ENCODE data around the gene C1QTNF4.

DNA sequence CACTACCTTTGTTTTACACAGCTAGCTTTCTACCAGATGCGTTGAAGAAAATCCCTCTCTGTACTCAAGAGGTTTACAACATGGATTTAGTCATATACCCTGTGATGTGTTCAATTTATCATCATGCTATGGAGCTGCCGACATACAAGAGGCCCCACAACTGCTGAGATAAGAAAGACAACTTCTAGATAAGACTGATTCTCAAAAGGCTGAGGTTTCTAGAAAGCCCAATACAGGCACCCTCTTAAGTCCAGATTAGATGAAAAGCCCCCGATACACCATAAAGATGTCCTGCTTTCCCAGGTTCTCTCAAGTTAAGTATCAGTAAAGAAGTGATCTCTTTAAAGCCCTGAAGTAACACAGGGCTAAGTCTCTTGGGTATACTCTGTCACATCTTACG lies 33.8 kb upstream of the C1QTNF4 start:
- no peak for TF ChIP-seq ZSCAN29 (CRISPR knock-in tag; conservative IDR thresholded peaks at IDR 0.05)
- TF ChIP-seq SAFB2 (CRISPR knock-in tag; IDR thresholded peaks at IDR 0.05; ENCODE audit: borderline replicate concordance, low read depth), result no peak
- TF ChIP-seq NR2C2 (CRISPR knock-in tag; IDR thresholded peaks at IDR 0.05; ENCODE audit: borderline replicate concordance), result no peak
- TF ChIP-seq, protein P1, sequence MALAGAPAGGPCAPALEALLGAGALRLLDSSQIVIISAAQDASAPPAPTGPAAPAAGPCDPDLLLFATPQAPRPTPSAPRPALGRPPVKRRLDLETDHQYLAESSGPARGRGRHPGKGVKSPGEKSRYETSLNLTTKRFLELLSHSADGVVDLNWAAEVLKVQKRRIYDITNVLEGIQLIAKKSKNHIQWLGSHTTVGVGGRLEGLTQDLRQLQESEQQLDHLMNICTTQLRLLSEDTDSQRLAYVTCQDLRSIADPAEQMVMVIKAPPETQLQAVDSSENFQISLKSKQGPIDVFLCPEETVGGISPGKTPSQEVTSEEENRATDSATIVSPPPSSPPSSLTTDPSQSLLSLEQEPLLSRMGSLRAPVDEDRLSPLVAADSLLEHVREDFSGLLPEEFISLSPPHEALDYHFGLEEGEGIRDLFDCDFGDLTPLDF (CRISPR knock-in tag; IDR thresholded peaks at IDR 0.05), result no peak
- no peak for TF ChIP-seq SAP130 (CRISPR knock-in tag; IDR thresholded peaks at IDR 0.05; ENCODE audit: low read depth)
